Hematopoietic multipotent progenitor cell treated with erythropoietin and hydrocortisone succinate and interleukin-3 and kit ligand, for 15 days (in vitro differentiated cells): Measurements from ENCODE around the gene ARHGEF17.

Experiments
- DNase-seq: peaks from one replicate; pipeline ENCODE4 v3.0.0-alpha.2; 2015; ENCODE audit warnings: low spot score

Gene ARHGEF17

GRCh38 chr11:73395297-73396208 lies 87.5 kb downstream of the ARHGEF17 start:
- DNase-seq: no peak

GRCh38 chr11:73396251-73396930 lies 88.3 kb downstream of the ARHGEF17 start:
- DNase-seq: no peak

DNA sequence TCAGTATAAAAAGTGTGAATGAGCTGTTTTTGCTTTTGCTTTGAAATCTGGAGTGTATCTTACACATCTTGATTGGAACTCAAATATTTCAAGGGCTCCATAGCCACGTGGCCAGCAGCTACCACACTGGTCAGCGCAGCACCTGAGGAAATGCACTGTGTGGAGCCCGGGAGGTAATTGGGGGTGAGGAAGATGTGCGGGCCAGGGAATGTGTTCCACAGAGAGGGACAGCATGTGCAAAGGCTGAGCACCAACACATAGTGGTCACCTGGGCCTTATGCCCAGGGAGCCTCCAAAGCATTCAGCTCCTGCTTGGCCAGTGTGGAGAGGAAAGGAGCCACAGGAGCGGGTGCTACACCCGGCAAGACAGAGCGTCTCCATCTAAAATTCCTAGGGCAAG lies 88.9 kb downstream of the ARHGEF17 start:
- DNase-seq: no peak

DNA sequence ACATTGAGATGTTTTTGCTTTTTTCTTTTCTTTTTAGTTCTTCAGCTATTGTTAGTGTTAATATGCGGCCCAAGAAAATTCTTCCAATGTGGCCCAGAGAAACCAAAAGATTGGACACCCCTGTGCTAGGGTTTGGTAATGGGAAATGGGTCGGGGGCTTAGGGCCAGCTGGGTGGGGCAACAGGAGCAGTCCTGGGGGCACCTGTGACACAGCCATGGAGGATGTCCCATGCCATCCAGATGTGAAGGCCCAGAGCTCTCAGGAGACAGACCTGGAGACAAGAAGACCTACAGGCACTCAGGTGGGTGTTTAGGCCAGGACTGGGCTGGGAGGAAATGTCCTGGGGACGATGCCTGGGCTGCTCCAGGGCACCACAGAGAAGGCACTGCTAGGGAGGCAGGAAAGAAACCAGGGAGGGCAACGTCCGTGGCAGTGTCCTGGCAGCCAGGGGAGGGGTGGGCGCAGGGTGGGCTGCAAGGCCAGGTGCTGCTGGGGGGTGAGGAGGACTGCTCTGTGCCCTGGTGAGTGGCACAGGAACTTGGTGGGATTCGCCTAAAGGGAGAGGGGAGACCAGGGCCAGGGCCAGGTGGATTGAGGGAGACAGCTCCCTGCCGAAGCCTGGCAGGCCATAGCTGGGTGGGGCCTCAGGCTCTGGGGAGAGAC lies 89.5 kb downstream of the ARHGEF17 start:
- DNase-seq: no peak

GRCh38 chr11:73398132-73398526 lies 90.1 kb downstream of the ARHGEF17 start:
- no peak for DNase-seq

DNA sequence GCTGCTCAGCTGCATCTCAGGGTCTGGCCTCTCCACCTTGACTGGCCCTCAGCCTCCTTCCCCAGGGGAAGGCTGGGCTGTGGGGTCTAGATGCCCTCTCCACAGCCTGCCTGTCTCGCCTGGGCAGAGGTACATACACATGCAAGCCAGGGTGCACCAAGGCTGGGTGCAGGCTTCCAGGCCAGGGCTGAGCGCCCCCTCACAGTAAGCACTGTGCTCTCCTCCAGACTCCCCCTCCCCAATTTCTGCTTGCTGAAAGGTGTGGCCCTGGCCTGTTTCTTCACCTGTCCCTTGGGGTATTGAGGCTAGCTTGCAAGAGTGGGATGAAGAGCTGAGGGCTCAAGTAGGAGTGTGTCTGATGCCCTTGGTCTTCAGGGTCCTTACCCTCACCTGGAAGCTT lies 90.6 kb downstream of the ARHGEF17 start:
- no peak for DNase-seq

DNA sequence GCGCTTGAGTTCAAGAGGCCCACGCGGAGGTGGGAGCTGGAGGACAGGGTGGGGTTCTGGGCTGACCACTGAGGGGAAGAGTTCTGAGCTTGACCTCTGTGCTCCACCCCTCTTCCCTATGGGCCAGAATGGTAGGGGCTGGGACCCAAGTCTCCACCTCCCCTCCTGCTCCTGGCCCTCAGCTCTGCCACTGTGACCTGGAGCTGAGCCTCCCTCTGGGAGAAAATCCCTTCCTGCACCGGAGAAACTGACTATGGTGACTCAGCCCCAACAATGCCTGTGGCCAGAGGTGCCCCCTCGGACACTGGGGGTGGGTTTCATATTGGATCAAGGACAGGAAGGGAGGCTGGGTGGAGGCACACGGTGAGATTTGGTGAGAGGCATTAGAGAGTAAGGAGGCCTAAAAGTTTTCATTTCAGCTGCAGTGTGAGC lies 91.1 kb downstream of the ARHGEF17 start:
- no peak for DNase-seq

DNA sequence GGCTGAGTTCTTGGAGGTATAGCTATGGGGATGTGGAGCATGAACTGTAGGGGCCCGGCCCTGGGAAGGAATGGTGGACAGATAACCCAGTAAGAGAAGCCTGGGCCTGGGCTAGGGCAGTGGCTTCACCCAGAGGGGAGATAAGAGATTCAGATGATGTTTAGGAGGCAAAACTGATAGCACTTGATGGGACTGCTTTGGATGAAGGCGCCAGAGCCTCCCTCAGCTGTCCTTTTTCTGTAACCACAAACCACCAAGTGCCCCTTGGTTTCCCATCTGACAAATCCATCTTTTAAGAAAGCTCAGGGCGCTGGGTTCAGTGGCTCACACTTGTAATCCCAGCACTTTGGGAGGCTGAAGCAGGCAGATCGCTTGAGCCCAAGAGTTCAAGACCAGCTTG lies 91.6 kb downstream of the ARHGEF17 start:
- DNase-seq: no peak

DNA sequence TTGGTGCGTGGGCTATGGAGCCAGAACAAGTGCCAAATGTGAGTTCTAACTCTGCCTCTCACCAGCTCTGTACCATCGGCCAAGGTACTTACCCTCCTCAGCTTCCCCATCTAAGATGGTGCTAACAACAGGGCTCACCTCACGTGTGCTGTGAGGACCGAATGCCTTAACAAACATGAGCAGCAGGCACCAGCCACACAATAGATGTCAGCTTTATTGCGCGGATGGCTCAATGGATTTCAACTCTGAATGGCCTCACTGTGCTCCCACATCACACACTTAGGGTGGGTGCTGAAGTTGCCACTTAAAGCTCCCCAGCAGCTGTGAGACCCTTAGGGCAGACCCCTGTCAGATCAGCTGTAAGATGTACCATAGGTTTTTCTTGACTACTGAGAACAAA lies 92.2 kb downstream of the ARHGEF17 start:
- no peak for DNase-seq

- no peak for DNase-seq
These were observed 93.3 kb downstream of the ARHGEF17 start for GRCh38 chr11:73401217-73401923.

DNA sequence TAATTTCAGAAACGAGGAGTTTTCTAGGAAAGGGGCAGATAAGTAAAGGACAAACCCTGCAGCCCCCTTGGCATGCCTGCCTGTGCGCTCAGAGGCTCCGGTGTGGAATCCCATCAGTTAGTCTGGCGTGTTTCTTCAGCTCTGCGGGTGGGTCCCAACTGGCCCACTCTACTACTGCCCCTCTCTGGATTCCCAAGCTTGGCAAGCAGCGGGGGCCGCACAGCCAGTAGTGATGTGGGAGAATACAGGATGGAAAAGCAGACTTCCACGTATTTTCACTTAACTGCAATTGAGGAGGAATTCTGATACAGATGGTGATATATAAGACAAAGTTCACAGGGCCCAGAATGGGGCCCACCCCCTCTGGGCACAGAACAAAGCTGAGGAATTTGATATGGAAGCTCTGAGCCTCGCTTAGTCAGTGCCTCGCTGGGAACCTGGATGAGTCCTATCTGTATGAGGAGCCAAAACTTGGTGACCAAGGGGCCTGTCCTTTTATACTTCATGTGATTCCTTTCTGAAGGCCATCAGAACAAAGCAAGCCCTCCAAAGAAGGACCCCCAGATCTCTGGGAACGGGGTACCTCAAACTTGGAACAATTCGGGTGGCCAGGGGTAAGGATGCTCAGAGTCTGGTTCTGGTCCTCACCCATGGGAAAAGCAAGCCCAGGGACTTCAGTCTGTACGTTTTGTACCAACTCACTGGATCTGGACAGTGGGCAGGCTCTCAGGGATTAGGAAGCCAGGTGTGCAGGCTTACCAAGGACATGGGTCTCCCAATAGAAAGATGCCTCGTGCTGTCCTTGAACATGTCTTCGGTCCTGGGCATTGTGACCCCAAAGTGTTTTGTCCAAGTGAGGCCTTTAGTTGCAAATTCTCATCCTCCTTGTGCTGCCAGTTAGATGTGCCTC lies 94.1 kb downstream of the ARHGEF17 start:
- no peak for DNase-seq

GRCh38 chr11:73402834-73403185 lies 94.7 kb downstream of the ARHGEF17 start:
- no peak for DNase-seq

DNA sequence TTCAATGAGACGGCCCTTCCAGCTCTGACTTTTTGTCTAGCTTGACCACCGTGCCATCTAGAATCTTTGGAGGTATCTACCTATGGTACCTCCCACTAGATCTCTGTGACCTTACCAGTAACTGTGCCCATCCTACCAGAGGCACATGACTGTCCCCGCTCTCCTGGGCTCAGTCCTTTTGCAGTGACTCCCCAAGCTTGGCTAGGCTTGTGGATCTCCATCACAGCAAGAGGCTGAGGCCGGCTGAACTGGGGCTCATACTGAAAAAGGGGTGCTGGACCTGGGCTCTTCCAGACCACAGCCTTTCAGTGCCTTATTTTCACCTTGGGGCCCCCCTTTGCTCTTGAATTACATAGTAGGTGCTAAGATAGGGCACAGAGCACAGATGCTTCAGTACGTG lies 95.5 kb downstream of the ARHGEF17 start:
- no peak for DNase-seq

DNA sequence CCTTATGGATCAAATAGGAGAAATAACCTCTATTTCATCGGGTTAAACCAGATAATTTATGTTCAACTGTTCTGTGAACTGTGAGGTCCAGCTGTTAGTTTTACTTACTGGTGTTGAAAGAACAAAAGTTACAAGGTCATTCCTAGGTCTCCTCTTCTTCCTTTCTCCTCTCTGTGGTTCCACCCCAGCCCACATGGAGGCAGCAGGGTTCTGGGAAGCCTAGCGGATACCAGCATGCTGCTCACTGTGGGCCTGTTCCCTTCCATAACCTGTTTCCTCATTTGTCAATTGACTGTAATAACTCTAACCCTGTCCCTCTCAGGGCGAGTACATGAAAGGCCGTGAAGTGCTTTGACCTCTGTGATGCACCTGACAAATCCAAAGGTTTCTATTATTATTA lies 96.0 kb downstream of the ARHGEF17 start:
- no peak for DNase-seq

- no peak for DNase-seq
These were observed 96.5 kb downstream of the ARHGEF17 start for GRCh38 chr11:73404506-73405145.

- DNase-seq: no peak
These were observed 97.1 kb downstream of the ARHGEF17 start for GRCh38 chr11:73405146-73405510.

GRCh38 chr11:73406131-73406530 lies 98.1 kb downstream of the ARHGEF17 start:
- DNase-seq: no peak

GRCh38 chr11:73406619-73407018 lies 98.5 kb downstream of the ARHGEF17 start:
- no peak for DNase-seq

- no peak for DNase-seq
These were observed 101.4 kb downstream of the ARHGEF17 start for GRCh38 chr11:73409431-73409830.

GRCh38 chr11:73410627-73411026 lies 102.6 kb downstream of the ARHGEF17 start:
- no peak for DNase-seq

DNA sequence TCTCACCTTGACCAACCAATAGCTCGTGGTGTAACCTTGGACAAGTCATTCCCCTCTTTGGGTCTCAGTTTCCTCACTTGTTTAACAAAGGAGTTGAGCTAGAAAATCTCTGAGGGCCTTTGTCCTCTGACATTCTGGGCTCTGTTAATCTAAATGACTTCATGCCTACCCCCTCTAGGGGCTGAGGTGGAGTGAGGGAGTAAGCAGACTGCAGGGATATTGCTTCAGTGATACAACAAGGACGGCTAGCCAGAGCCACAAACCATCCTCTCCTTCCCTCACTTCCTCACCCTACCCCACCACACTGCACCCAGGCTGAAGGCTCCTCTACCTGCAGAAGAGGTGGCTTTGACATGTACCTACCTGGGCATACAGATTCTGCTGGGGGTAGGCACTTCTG lies 103.0 kb downstream of the ARHGEF17 start:
- no peak for DNase-seq
